K562 (cell line): ENCODE data around the gene DOLPP1. TPM values are rescaled to one million over a fixed set of nuclear protein-coding genes. Genes with fewer than 3 reads are reported as not detected.

Experiments used
- AFF1 ChIP-seq, 2 experiments: fragments of 450-650 bp; IDR thresholded peaks; 2 replicates each; pipeline ENCODE4 v1.6.1; 2018; ENCODE audit warnings: mild to moderate bottlenecking in 2 of 2, low read depth in 1 of 2; ENCODE audit not compliant: partially characterized antibody in 2 of 2
- CHD2 ChIP-seq: IDR thresholded peaks from 2 replicates; pipeline ENCODE4 v1.6.1; 2011; ENCODE audit warnings: low read depth, low read length
- CREB5 ChIP-seq: fragments of 250-450 bp; sonication (Bioruptor Pico); IDR thresholded peaks from 2 replicates; pipeline ENCODE4 v1.5.0; 2020; ENCODE audit warnings: mild to moderate bottlenecking
- CREM ChIP-seq: IDR thresholded peaks from 2 replicates; pipeline ENCODE4 v1.6.1; 2014; ENCODE audit warnings: antibody characterized with exemption, low read depth
- FOXK2 ChIP-seq, 2 experiments: fragments of 450-650 bp; IDR thresholded peaks in 1 of 2; conservative IDR thresholded peaks in 1 of 2; 2 replicates each; pipeline ENCODE4 v1.6.1; 2016; ENCODE audit warnings: low read depth in 2 of 2, mild to moderate bottlenecking in 1 of 2
- HNRNPK ChIP-seq: fragments of 200-400 bp; formaldehyde crosslinking; IDR thresholded peaks from one replicate; pipeline ENCODE4 v1.6.1; 2018; ENCODE audit warnings: mild to moderate bottlenecking, low read depth, low read length; ENCODE audit not compliant: poor library complexity, severe bottlenecking
- MECOM ChIP-seq: fragments of 250-450 bp; sonication (Bioruptor Pico); IDR thresholded peaks from 2 replicates; pipeline ENCODE4 v1.8.0; 2022; ENCODE audit warnings: inconsistent platforms
- NFXL1 ChIP-seq: fragments of 450-650 bp; formaldehyde crosslinking; IDR thresholded peaks from 2 replicates; pipeline ENCODE4 v1.4.0; 2021; ENCODE audit warnings: mild to moderate bottlenecking
- PHF8 ChIP-seq: fragments of 200-600 bp; sonication (generic); IDR thresholded peaks from 2 replicates; pipeline ENCODE4 v1.6.1; 2012; ENCODE audit warnings: mixed run types, mild to moderate bottlenecking, inconsistent platforms, low read length, moderate library complexity, borderline replicate concordance
- POLR3G ChIP-seq: IDR thresholded peaks from 2 replicates; pipeline ENCODE4 v1.6.1; 2011; ENCODE audit not compliant: insufficient read length, insufficient replicate concordance; ENCODE audit errors: extremely low read depth
- RBFOX2 ChIP-seq: fragments of 200-400 bp; formaldehyde crosslinking; IDR thresholded peaks from 2 replicates; pipeline ENCODE4 v1.6.1; 2017; ENCODE audit warnings: low read depth, mild to moderate bottlenecking, low read length, moderate library complexity
- RCOR1 ChIP-seq, 2 experiments: IDR thresholded peaks; 2 replicates each; pipeline ENCODE4 v1.6.1; 2012; ENCODE audit warnings: low read depth in 2 of 2, low read length in 2 of 2, borderline replicate concordance in 1 of 2, improper control_type of control experiment in 1 of 2
- RFX7 ChIP-seq: fragments of 250-450 bp; sonication (Bioruptor Pico); IDR thresholded peaks from 2 replicates; pipeline ENCODE4 v1.5.1; 2021; ENCODE audit warnings: mild to moderate bottlenecking
- SAP30 ChIP-seq: fragments of 200-600 bp; sonication (generic); IDR thresholded peaks from 2 replicates; pipeline ENCODE4 v1.6.1; 2012; ENCODE audit warnings: borderline replicate concordance, low read depth, mild to moderate bottlenecking, moderate library complexity, low read length, control low read depth, inconsistent platforms; ENCODE audit not compliant: insufficient read depth, poor library complexity, severe bottlenecking
- TCF3 ChIP-seq: sonication (generic); formaldehyde crosslinking; IDR thresholded peaks from 2 replicates; pipeline ENCODE4 v1.4.0; 2020; ENCODE audit warnings: mild to moderate bottlenecking, missing genetic modification reagents
- ZNF696 ChIP-seq: fragments of 250-450 bp; sonication (Bioruptor Pico); conservative IDR thresholded peaks from 2 replicates; pipeline ENCODE4 v1.4.0; 2020; ENCODE audit warnings: mild to moderate bottlenecking, moderate library complexity
- polyA plus RNA-seq, 8 experiments: library from polyadenylated mRNA; depleted of rRNA in 4 of 8; stranded (reverse) in 5 of 8; unstranded in 3 of 8; fragments of >200 nt; fragmentation: Nextera tagmentation in 2 of 8; fragmentation: Illumina TruSeq in 1 of 8; extraction: Ambion mirVana in 2 of 8; extraction: Trizol in 1 of 8; gene quantifications; 2 replicates each; pipeline versions ENCODE4 v1.2.1 to v1.2.3, GENCODE V29; 2011 to 2014; ENCODE audit warnings: inconsistent platforms in 1 of 8, missing spikeins in 1 of 8
- total RNA-seq, 7 experiments: library from RNA; depleted of rRNA in 6 of 7; stranded (reverse); fragments of >200 nt in 6 of 7; fragmentation: Illumina TruSeq in 2 of 7; extraction: Trizol in 2 of 7; gene quantifications; 2 replicates each; pipeline versions ENCODE4 v1.2.1 to v1.2.3, GENCODE V29; 2011 to 2021; ENCODE audit warnings: low replicate concordance in 1 of 7
- TF ChIP-seq, protein P1 (sequence below): sonication (generic); formaldehyde crosslinking; IDR thresholded peaks from 2 replicates; pipeline ENCODE4 v1.8.0; 2022; ENCODE audit warnings: mild to moderate bottlenecking, missing genetic modification reagents

The DOLPP1 gene
- total and polyA plus RNA-seq, 9 of the 15 experiments (the other 6 are each of a cell fraction or from before 2014, with no cell fraction given) = 3.0 to 39.8 (median 30.5) TPM

GRCh38 chr9:129111528-129112151, 30.7 kb downstream of the DOLPP1 start (continued):
- TF ChIP-seq AFF1 (IDR thresholded peaks at IDR 0.05; ENCODE audit: low read depth in 1 of 2, partially characterized antibody in 2 of 2) (no peak), ZNF696 (CRISPR knock-in tag) (no peak), HNRNPK (no peak), RCOR1 (IDR thresholded peaks at IDR 0.05; ENCODE audit: borderline replicate concordance in 1 of 2, low read depth in 2 of 2, low read length in 2 of 2) (no peak), NFXL1 (CRISPR knock-in tag) (no peak), CREB5 (CRISPR knock-in tag) (no peak), TCF3 (CRISPR knock-in tag) (no peak), POLR3G (no peak), SAP30 (no peak), RFX7 (CRISPR knock-in tag) (no peak), CHD2 (no peak), FOXK2 (conservative IDR thresholded peaks at IDR 0.05 in 1 of 2, IDR thresholded peaks at IDR 0.05 in 1 of 2; ENCODE audit: low read depth in 2 of 2) (no peak), RBFOX2 (peak; percentile 77), CREM (no peak), PHF8 (peak; percentile 63; the same call in 1 of the 2 replicates), MECOM (CRISPR knock-in tag) (no peak)
- TF ChIP-seq, protein P1, sequence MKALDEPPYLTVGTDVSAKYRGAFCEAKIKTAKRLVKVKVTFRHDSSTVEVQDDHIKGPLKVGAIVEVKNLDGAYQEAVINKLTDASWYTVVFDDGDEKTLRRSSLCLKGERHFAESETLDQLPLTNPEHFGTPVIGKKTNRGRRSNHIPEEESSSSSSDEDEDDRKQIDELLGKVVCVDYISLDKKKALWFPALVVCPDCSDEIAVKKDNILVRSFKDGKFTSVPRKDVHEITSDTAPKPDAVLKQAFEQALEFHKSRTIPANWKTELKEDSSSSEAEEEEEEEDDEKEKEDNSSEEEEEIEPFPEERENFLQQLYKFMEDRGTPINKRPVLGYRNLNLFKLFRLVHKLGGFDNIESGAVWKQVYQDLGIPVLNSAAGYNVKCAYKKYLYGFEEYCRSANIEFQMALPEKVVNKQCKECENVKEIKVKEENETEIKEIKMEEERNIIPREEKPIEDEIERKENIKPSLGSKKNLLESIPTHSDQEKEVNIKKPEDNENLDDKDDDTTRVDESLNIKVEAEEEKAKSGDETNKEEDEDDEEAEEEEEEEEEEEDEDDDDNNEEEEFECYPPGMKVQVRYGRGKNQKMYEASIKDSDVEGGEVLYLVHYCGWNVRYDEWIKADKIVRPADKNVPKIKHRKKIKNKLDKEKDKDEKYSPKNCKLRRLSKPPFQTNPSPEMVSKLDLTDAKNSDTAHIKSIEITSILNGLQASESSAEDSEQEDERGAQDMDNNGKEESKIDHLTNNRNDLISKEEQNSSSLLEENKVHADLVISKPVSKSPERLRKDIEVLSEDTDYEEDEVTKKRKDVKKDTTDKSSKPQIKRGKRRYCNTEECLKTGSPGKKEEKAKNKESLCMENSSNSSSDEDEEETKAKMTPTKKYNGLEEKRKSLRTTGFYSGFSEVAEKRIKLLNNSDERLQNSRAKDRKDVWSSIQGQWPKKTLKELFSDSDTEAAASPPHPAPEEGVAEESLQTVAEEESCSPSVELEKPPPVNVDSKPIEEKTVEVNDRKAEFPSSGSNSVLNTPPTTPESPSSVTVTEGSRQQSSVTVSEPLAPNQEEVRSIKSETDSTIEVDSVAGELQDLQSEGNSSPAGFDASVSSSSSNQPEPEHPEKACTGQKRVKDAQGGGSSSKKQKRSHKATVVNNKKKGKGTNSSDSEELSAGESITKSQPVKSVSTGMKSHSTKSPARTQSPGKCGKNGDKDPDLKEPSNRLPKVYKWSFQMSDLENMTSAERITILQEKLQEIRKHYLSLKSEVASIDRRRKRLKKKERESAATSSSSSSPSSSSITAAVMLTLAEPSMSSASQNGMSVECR (CRISPR knock-in tag) = no peak
